Gastrocnemius medialis (tissue), 4 donors: ENCODE results near the gene TES. TPM values are rescaled to one million over a fixed set of nuclear protein-coding genes. Genes with fewer than 3 reads are reported as not detected.

Source experiments
- ATAC-seq, 2 donors: fragments of 150-250 bp; one replicate each; pipeline ENCODE4 v1.9.1; 2016
- DNase-seq, 2 donors: peaks; one replicate each; pipeline ENCODE4 v3.0.0-alpha.2; 2019
- H3K27ac ChIP-seq, 4 donors: fragments of 200-600 bp; sonication (generic); 1 replicate in 1 of 4; 2 replicates in 3 of 4; pipeline ENCODE4 v1.5.1; 2016 to 2018; ENCODE audit warnings: mild to moderate bottlenecking in 2 of 4, moderate library complexity in 1 of 4
- H3K27me3 ChIP-seq, 3 donors: fragments of 200-600 bp; sonication (generic) in 2 of 3; 1 replicate in 1 of 3; 2 replicates in 2 of 3; pipeline versions ENCODE4 v1.5.1 to v1.6.0; 2016 to 2019; ENCODE audit warnings: mild to moderate bottlenecking in 1 of 3, moderate library complexity in 1 of 3
- H3K36me3 ChIP-seq, 2 donors: fragments of 200-600 bp; sonication (generic) in 1 of 2; one replicate each; pipeline ENCODE4 v1.5.1; 2017 to 2018
- H3K4me1 ChIP-seq, 2 donors: fragments of 200-600 bp; sonication (generic) in 1 of 2; one replicate each; pipeline ENCODE4 v1.5.1; 2016 to 2017; ENCODE audit warnings: mild to moderate bottlenecking in 2 of 2
- H3K4me3 ChIP-seq, 4 donors: fragments of 200-600 bp; sonication (generic) in 3 of 4; 1 replicate in 1 of 4; 2 replicates in 3 of 4; pipeline ENCODE4 v1.5.1; 2016 to 2019; ENCODE audit warnings: mild to moderate bottlenecking in 2 of 4
- H3K9me3 ChIP-seq, 3 donors: fragments of 200-600 bp; sonication (generic) in 2 of 3; 1 replicate in 1 of 3; 2 replicates in 2 of 3; pipeline ENCODE4 v1.5.1; 2016 to 2019
- POLR2A ChIP-seq, 2 donors: fragments of 450-650 bp; IDR thresholded peaks; one replicate each; pipeline ENCODE4 v1.6.1; 2017; ENCODE audit warnings: antibody characterized with exemption in 2 of 2, mild to moderate bottlenecking in 2 of 2, moderate library complexity in 2 of 2
- in situ Hi-C, 4 donors: fragments of 200-750 bp; cut with MboI; loops; one replicate each; pipeline versions ENCODE4 v1.15.0 to v1.8.0; 2017; ENCODE audit warnings: low sequenced_read_pairs in 4 of 4
- intact Hi-C: fragments of 100-400 bp; cut with DNase I; formaldehyde crosslinking; loops from one replicate; pipeline ENCODE4 v1.15.1; 2023; ENCODE audit warnings: low total_unique reads
- total RNA-seq, 4 donors: library from RNA; depleted of rRNA; stranded (reverse); fragments of >200 nt; gene quantifications; one replicate each; pipeline versions ENCODE4 v1.1.0 to v1.2.3, GENCODE V29; 2016
- TF ChIP-seq, protein P1 (sequence below), 5 experiments: fragments of 450-650 bp in 3 of 5; fragments of 200-600 bp in 2 of 5; sonication (generic) in 2 of 5; IDR thresholded peaks in 4 of 5; conservative IDR thresholded peaks in 1 of 5; 1 replicate in 4 of 5; 2 replicates in 1 of 5; pipeline ENCODE4 v1.5.1; 2016 to 2019; ENCODE audit warnings: antibody characterized with exemption in 5 of 5, mild to moderate bottlenecking in 3 of 5, moderate library complexity in 3 of 5

Gene TES
- total RNA-seq, 4 donors from 2014 or later: 4.9 to 8.7 (median 6.2) TPM

DNA sequence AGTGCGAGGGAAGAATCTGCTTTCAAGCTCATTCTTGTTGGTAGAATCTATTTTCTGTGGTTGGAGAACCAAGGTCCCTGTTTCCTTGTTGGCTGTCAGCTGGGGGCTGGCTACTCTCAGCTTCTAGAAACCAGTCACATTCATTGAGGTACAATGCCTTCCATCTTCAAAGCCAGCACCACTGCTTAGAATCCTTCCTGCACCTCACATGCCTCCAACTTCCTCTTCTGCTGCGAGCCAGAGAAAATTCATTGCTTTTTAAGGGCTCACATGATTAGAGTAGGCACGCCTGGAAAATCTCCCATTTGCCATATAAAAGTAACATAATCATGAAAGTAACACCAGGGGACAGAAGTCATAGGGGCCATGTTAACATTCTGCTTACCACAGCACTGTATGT lies 28.7 kb downstream of the TES start:
- ATAC-seq: no peak
- no peak overlapping the region for H3K27ac ChIP-seq
- intact Hi-C loops: no loop called here

DNA sequence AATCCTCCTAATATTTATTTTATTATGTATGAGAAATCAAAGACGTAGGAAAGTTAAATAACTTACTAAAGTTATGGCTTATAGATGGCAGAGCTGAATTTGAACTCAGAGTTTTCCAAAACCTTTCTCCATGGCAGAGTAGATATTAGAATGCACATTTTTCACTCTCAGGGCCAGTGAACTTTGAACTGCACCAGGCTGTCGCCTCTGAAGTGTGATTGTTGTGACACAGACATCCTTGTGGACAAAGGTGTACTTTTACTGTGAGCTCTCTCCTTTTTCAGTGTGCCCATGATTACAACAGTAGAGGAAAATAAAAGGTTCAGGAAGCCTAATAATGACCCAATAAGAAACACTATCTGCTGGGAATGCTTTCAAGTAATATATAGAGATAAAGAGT lies 29.1 kb downstream of the TES start:
- in situ Hi-C loops (loop anchor here in 2 of 4 donors (5.0 kb wide), 1 partner anchor 62 kb away; no protein-coding TSS in a partner anchor), intact Hi-C loops (no loop called here)
- no peaks in the 10 kb centered on the region for H3K9me3 ChIP-seq
- no peaks in the 10 kb centered on the region for H3K36me3 ChIP-seq
- no peak overlapping the region for H3K27ac ChIP-seq
- no peak for TF ChIP-seq POLR2A (IDR thresholded peaks at IDR 0.05)
- TF ChIP-seq, protein P1, sequence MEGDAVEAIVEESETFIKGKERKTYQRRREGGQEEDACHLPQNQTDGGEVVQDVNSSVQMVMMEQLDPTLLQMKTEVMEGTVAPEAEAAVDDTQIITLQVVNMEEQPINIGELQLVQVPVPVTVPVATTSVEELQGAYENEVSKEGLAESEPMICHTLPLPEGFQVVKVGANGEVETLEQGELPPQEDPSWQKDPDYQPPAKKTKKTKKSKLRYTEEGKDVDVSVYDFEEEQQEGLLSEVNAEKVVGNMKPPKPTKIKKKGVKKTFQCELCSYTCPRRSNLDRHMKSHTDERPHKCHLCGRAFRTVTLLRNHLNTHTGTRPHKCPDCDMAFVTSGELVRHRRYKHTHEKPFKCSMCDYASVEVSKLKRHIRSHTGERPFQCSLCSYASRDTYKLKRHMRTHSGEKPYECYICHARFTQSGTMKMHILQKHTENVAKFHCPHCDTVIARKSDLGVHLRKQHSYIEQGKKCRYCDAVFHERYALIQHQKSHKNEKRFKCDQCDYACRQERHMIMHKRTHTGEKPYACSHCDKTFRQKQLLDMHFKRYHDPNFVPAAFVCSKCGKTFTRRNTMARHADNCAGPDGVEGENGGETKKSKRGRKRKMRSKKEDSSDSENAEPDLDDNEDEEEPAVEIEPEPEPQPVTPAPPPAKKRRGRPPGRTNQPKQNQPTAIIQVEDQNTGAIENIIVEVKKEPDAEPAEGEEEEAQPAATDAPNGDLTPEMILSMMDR (IDR thresholded peaks at IDR 0.05 in 4 of 5, conservative IDR thresholded peaks at IDR 0.05 in 1 of 5): no peak
- DNase-seq (no peak), ATAC-seq (no peak)
- no peak overlapping the region for H3K4me3 ChIP-seq
- no peaks in the 10 kb centered on the region for H3K4me1 ChIP-seq
- H3K27me3 ChIP-seq: no peaks in the 10 kb centered on the region

More for the DNA sequence above, 28.7 kb downstream of the TES start:
- TF ChIP-seq, protein P1 (IDR thresholded peaks at IDR 0.05 in 4 of 5, conservative IDR thresholded peaks at IDR 0.05 in 1 of 5): no peak
- in situ Hi-C loops: loop anchor here in 2 of 4 donors (5.0 kb wide), 1 partner anchor 62 kb away; no protein-coding TSS in a partner anchor
- no peaks in the 10 kb centered on the region for H3K36me3 ChIP-seq
- H3K27me3 ChIP-seq: no peaks in the 10 kb centered on the region
- DNase-seq: no peak
- no peaks in the 10 kb centered on the region for H3K9me3 ChIP-seq
- no peak overlapping the region for H3K4me3 ChIP-seq
- no peaks in the 10 kb centered on the region for H3K4me1 ChIP-seq

DNA sequence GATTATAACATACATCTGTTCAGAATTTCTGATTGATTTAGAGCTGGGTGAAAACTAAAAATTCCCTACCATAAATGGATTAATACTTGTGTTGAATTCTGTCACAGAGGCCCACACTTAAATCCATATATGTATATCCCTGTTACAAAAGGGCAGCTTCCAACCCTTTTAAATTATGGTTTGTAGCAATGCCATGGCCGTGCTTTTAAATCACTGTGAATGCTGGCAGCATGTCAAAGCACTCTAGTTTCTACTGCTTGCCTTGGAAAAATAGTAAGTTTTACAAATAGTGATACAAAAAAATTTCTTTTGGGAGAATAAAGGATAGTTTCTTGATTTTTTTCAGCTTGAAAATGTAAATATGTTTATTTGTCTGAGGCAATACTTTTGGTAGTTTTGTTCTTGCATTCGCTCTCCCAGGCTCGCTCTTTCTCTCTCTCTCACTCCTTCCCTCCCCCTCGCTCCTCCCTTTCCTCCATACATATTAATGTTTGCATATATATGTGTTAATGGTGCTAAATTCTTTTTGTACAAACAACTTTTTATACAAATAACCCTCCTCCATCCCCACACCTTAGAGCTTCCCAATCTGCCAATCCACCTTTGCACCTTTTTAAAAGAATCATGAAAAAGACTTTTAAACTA lies 29.8 kb downstream of the TES start:
- in situ Hi-C loops (no loop called here), intact Hi-C loops (no loop called here)
- ATAC-seq (no peak), DNase-seq (no peak)
- no peaks in the 10 kb centered on the region for H3K4me1 ChIP-seq
- no peak overlapping the region for H3K4me3 ChIP-seq
- no peak for TF ChIP-seq POLR2A (IDR thresholded peaks at IDR 0.05)
- TF ChIP-seq, protein P1 (IDR thresholded peaks at IDR 0.05 in 4 of 5, conservative IDR thresholded peaks at IDR 0.05 in 1 of 5): no peak
- no peaks in the 10 kb centered on the region for H3K27me3 ChIP-seq
- H3K36me3 ChIP-seq: no peaks in the 10 kb centered on the region
- H3K9me3 ChIP-seq: no peaks in the 10 kb centered on the region
- no peak overlapping the region for H3K27ac ChIP-seq

DNA sequence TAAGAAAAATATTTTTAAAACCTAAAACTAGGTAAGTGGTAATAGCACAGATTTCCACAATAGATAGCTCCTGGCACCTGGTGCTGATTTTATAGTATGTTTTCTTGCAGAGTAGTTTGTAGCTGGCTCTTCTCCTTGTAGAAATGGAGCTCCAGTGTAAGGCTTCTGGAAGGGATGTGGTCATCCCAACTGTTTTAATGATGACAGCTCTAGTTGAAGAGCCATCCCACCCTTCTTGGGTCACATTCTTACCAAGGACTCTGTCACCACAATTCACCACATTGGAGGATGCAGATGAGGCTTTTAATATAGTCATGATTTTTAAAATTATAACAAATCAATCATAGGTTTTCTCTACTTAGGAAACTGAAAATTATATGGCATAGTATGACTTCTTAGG lies 31.0 kb downstream of the TES start:
- H3K4me1 ChIP-seq: no peaks in the 10 kb centered on the region
- DNase-seq (no peak), ATAC-seq (no peak)
- H3K27me3 ChIP-seq: no peaks in the 10 kb centered on the region
- TF ChIP-seq, protein P1 (IDR thresholded peaks at IDR 0.05 in 4 of 5, conservative IDR thresholded peaks at IDR 0.05 in 1 of 5): no peak
- no peak for TF ChIP-seq POLR2A (IDR thresholded peaks at IDR 0.05)
- no peak overlapping the region for H3K27ac ChIP-seq
- intact Hi-C loops: no loop called here
- H3K36me3 ChIP-seq: no peaks in the 10 kb centered on the region
- in situ Hi-C loops: no loop called here
- no peak overlapping the region for H3K4me3 ChIP-seq
- H3K9me3 ChIP-seq: no peaks in the 10 kb centered on the region

DNA sequence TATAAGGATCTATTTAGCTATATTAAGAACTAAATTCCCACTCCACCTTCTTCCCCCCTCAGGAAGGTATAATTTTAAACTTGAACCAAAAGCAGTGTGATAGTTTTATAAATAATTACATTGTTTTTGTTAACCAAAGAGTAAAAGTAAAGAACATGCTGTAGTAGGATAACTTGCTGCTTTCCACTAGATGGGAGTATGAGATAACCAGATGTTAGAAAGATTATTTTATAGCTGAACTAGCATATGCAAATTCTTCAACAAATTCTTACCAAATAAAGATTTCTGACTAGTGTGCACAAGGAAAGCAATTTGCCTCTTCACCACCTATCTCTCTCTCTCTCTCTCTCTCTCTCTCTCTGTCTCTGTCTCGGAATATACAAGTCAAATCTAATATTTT lies 31.8 kb downstream of the TES start:
- ATAC-seq (no peak), DNase-seq (no peak)
- no peaks in the 10 kb centered on the region for H3K4me1 ChIP-seq
- no peaks in the 10 kb centered on the region for H3K27me3 ChIP-seq
- in situ Hi-C loops (no loop called here), intact Hi-C loops (no loop called here)
- no peak overlapping the region for H3K27ac ChIP-seq
- H3K36me3 ChIP-seq: no peaks in the 10 kb centered on the region
- H3K4me3 ChIP-seq: no peak overlapping the region
- H3K9me3 ChIP-seq: no peaks in the 10 kb centered on the region
- TF ChIP-seq POLR2A (IDR thresholded peaks at IDR 0.05): no peak
- TF ChIP-seq, protein P1 (IDR thresholded peaks at IDR 0.05 in 4 of 5, conservative IDR thresholded peaks at IDR 0.05 in 1 of 5): no peak
